Bronchial epithelial cell (primary cell): ENCODE data around the gene CCSAP. TPM values are rescaled to one million over a fixed set of nuclear protein-coding genes. Genes with fewer than 3 reads are reported as not detected.

ENCODE experiments used
- DNase-seq: peaks from one replicate; pipeline ENCODE4 v3.0.0-alpha.2; 2010; ENCODE audit warnings: low read depth
- FAIRE-seq: peaks from 2 replicates; lab custom pipeline; 2011; peaks lifted over from hg19 to GRCh38; lab: Jason Lieb, UNC
- H3K27me3 ChIP-seq: 2 replicates; pipeline ENCODE4 v1.5.1; 2011; ENCODE audit warnings: low read length; ENCODE audit not compliant: control insufficient read depth, insufficient read depth
- H3K36me3 ChIP-seq: 2 replicates; pipeline ENCODE4 v1.5.1; 2011; ENCODE audit warnings: low read length; ENCODE audit not compliant: control insufficient read depth, insufficient read depth
- H3K4me3 ChIP-seq: 2 replicates; pipeline ENCODE4 v1.5.1; 2011; ENCODE audit warnings: mild to moderate bottlenecking, low read depth, low read length, control low read depth
- CTCF ChIP-seq: IDR thresholded peaks from 2 replicates; pipeline ENCODE4 v1.5.1; 2011; ENCODE audit warnings: mild to moderate bottlenecking, moderate library complexity, low read length, control low read depth, inconsistent platforms; ENCODE audit not compliant: insufficient read depth, severe bottlenecking
- total RNA-seq: library from RNA; depleted of rRNA; stranded (reverse); fragments of >200 nt; gene quantifications from 2 replicates; pipeline ENCODE4 v1.2.1, GENCODE V29; 2014

The CCSAP gene
- total RNA-seq, 1 donor from 2014 or later, result 7.6 TPM

DNA sequence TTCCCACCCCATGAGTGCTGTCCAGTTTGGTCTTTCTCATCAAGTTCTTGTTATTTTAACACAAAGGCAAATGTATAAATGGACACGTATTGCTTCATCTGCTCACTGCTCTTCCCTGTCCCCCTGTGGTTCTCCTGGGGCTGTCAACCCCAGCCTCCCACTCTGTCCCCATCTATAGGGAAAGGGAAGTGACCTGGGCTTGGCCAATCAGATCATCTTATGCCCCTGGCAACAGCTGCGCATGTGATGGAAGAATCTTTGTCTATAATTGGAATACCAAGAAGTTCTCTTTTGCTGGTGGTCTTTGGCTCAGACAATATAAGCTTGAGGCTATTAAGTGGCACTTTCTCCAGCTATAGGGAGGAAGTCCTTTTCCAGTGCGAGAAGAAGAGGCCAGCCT, 4.7 kb upstream of the CCSAP start:
- no peaks in the 10 kb centered on the region for H3K36me3 ChIP-seq
- no peak for TF ChIP-seq CTCF
- H3K4me3 ChIP-seq, result no peak overlapping the region
- DNase-seq (no peak), FAIRE-seq (no peak)
- H3K27me3 ChIP-seq, result peaks cover 2% of the 10 kb centered on the region

- DNase-seq (no peak), FAIRE-seq (no peak)
- H3K27me3 ChIP-seq, result peaks cover 2% of the 10 kb centered on the region
- no peak for TF ChIP-seq CTCF
- no peak overlapping the region for H3K4me3 ChIP-seq
- no peaks in the 10 kb centered on the region for H3K36me3 ChIP-seq
Measured at GRCh38 chr1:229344937-229345684, 2.3 kb upstream of the CCSAP start.

DNA sequence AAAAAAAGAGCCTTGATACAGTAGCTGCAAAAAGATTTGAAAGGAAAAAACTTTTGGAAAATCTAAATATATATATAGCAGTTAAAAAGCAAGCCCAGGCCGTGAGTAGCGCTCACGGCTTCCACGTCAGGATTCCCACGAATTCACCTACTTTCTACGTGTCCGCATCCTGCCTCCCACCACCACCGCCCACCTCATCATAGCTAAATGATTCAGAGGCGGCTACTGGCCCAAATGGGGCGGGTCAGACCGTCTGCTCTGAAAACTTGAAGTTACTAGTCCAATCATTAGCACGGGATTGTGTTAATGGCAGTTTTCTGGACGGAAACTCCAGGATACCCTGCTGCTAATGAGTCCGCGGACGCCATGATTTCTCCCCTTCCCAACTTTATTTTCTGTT, 1.3 kb upstream of the CCSAP start:
- DNase-seq, result no peak
- Histone ChIP-seq H3K4me3 (no peak overlapping the region), H3K36me3 (no peaks in the 10 kb centered on the region), H3K27me3 (peaks cover 2% of the 10 kb centered on the region)
- FAIRE-seq, result no peak
- TF ChIP-seq CTCF, result no peak

- H3K4me3 ChIP-seq, result peak overlapping the region; percentile 89
- DNase-seq, result peak; percentile 40
- TF ChIP-seq CTCF, result no peak
- no peaks in the 10 kb centered on the region for H3K36me3 ChIP-seq
- H3K27me3 ChIP-seq, result no peaks in the 10 kb centered on the region
- FAIRE-seq, result no peak
Measured at GRCh38 chr1:229341774-229342655, 832 bp downstream of the CCSAP start.

GRCh38 chr1:229340496-229340895, 2.4 kb downstream of the CCSAP start:
- DNase-seq (no peak), FAIRE-seq (no peak)
- Histone ChIP-seq H3K27me3 (no peaks in the 10 kb centered on the region), H3K4me3 (no peak overlapping the region), H3K36me3 (no peaks in the 10 kb centered on the region)
- no peak for TF ChIP-seq CTCF
